ENCODE measurements around the gene LMBRD2.

- TF ChIP-seq CTCF (IDR thresholded peaks at IDR 0.05 in 2 of 3, conservative IDR thresholded peaks at IDR 0.05 in 1 of 3; ENCODE audit: control insufficient read depth in 2 of 3, extremely low read depth in 1 of 3, insufficient read depth in 1 of 3, low read depth in 3 of 3, low read length in 3 of 3) (no peak), EP300 (IDR thresholded peaks at IDR 0.05; ENCODE audit: borderline replicate concordance in 1 of 2, control insufficient read depth in 1 of 2, low read depth in 2 of 2, low read length in 2 of 2) (no peak), MAX (IDR thresholded peaks at IDR 0.05; ENCODE audit: low read depth, low read length) (no peak), RBBP5 (conservative IDR thresholded peaks at IDR 0.05) (no peak)
Observed at GRCh38 chr5:36096486-36096885, 55.2 kb downstream of the LMBRD2 start.
